Activated CD4-positive, alpha-beta T cell treated with anti-CD3 and anti-CD28 coated beads, Interleukin-2, amount 10 ng/mL, durations not matched to agents 7 days and 5 days (primary cell): ENCODE results near the gene TMEM143. TPM values are rescaled to one million over a fixed set of nuclear protein-coding genes. Genes with fewer than 3 reads are reported as not detected.
"Not testable (repeated sequence)": the region's sequence is repeated elsewhere in the genome, so short reads cannot be mapped to it uniquely, and the experiment has no call there.

Experiments used
- CTCF ChIA-PET: fragments of 350-600 bp; sonication (Branson Sonifier 250); formaldehyde crosslinking; loops from one replicate; lab custom pipeline; 2021; ENCODE audit warnings: antibody characterized with exemption; lab: Charles Lee
- POLR2A ChIA-PET: fragments of 350-600 bp; sonication (Branson Sonifier 250); formaldehyde crosslinking; loops from one replicate; lab custom pipeline; 2021; ENCODE audit warnings: antibody characterized with exemption; lab: Charles Lee
- DNase-seq: peaks from one replicate; pipeline ENCODE4 v3.0.0-alpha.2; 2020
- H3K27ac Mint-ChIP-seq: one replicate; pipeline ENCODE4 v1.8.0; 2021; ENCODE audit warnings: mild to moderate bottlenecking, moderate library complexity, mixed read lengths
- H3K27me3 Mint-ChIP-seq: one replicate; pipeline ENCODE4 v1.8.0; 2021; ENCODE audit warnings: mixed read lengths
- H3K36me3 Mint-ChIP-seq: one replicate; pipeline ENCODE4 v1.8.0; 2021; ENCODE audit warnings: low read depth, mixed read lengths
- H3K4me1 Mint-ChIP-seq: one replicate; pipeline ENCODE4 v1.8.0; 2021; ENCODE audit warnings: mixed read lengths
- H3K4me3 Mint-ChIP-seq: one replicate; pipeline ENCODE4 v1.8.0; 2021; ENCODE audit warnings: mild to moderate bottlenecking, moderate library complexity, mixed read lengths
- H3K9me3 Mint-ChIP-seq: one replicate; pipeline ENCODE4 v1.8.0; 2021; ENCODE audit warnings: mixed read lengths
- total RNA-seq, 2 experiments: library from RNA; stranded (reverse); gene quantifications; one replicate each; pipeline ENCODE4 v1.2.3, GENCODE V29; 2021

Gene TMEM143
- total RNA-seq, 2 experiments from 2014 or later = 19.0 to 21.7 TPM

GRCh38 chr19:48385461-48386087 lies 21.8 kb upstream of the TMEM143 start:
- H3K4me1 Mint-ChIP-seq = peaks cover 13% of the 10 kb centered on the region
- DNase-seq = no peak
- H3K27ac Mint-ChIP-seq = no peak overlapping the region
- H3K27me3 Mint-ChIP-seq = no peaks in the 10 kb centered on the region
- H3K4me3 Mint-ChIP-seq = no peak overlapping the region
- POLR2A ChIA-PET = no interaction called here
- peaks cover 40% of the 10 kb centered on the region for H3K36me3 Mint-ChIP-seq
- CTCF ChIA-PET = interaction anchor here (1.4 kb wide), 1 partner anchor 21 kb away, joined by 3 read pairs; the partner anchor contains the start of genes SYNGR4 and TMEM143
- H3K9me3 Mint-ChIP-seq = no peaks in the 10 kb centered on the region

GRCh38 chr19:48382286-48382685 lies 18.5 kb upstream of the TMEM143 start:
- H3K27me3 Mint-ChIP-seq = no peaks in the 10 kb centered on the region
- no peak overlapping the region for H3K4me3 Mint-ChIP-seq
- H3K9me3 Mint-ChIP-seq = no peaks in the 10 kb centered on the region
- CTCF ChIA-PET = interaction anchor here (1.0 to 2.0 kb wide), 3 partner anchors 9 to 11 kb away, joined by 3 to 8 read pairs (median 3); partner anchors contain the start of genes GRIN2D and KDELR1
- POLR2A ChIA-PET = no interaction called here
- DNase-seq = no peak
- H3K27ac Mint-ChIP-seq = no peak overlapping the region
- peaks cover 5% of the 10 kb centered on the region for H3K4me1 Mint-ChIP-seq
- H3K36me3 Mint-ChIP-seq = peaks cover 26% of the 10 kb centered on the region

- CTCF ChIA-PET = interaction anchor here (1.0 to 2.0 kb wide), 3 partner anchors 9 to 12 kb away, joined by 3 to 8 read pairs (median 3); partner anchors contain the start of genes GRIN2D and KDELR1
- H3K36me3 Mint-ChIP-seq = peaks cover 21% of the 10 kb centered on the region
- H3K9me3 Mint-ChIP-seq = no peaks in the 10 kb centered on the region
- peaks cover 5% of the 10 kb centered on the region for H3K4me1 Mint-ChIP-seq
- no peak overlapping the region for H3K4me3 Mint-ChIP-seq
- no peaks in the 10 kb centered on the region for H3K27me3 Mint-ChIP-seq
- H3K27ac Mint-ChIP-seq = no peak overlapping the region
- no peak for DNase-seq
- POLR2A ChIA-PET = interaction anchor here (0.6 kb wide), 2 partner anchors 57 to 113 kb away, joined by 3 to 5 read pairs; no protein-coding TSS in a partner anchor
These were observed 17.6 kb upstream of the TMEM143 start for GRCh38 chr19:48381178-48381950.

DNA sequence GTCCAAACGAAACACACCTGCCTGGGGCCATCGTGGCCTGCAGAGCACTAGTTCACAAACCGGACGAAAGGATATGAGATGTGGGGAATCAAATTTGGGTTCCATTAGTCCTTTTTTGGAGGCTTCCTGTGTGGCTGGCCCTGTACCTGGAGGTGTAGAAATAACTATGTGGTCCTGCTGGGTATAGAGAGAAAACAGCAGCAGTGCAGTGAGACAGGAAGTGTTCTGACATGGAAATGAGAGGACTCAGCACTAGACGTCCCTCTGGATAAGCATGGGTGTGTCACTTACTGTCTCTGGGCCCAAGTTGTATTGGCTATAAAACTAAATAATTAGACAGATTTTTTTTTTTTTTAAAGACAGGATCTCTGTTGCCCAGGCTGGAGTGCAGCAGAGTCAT lies 15.3 kb upstream of the TMEM143 start:
- CTCF ChIA-PET = no interaction called here
- peaks cover 15% of the 10 kb centered on the region for H3K36me3 Mint-ChIP-seq
- POLR2A ChIA-PET = interaction anchor here (0.6 kb wide), 1 partner anchor 718 kb away, joined by 4 read pairs; no protein-coding TSS in a partner anchor
- H3K9me3 Mint-ChIP-seq = no peaks in the 10 kb centered on the region
- peaks cover 5% of the 10 kb centered on the region for H3K4me1 Mint-ChIP-seq
- H3K27me3 Mint-ChIP-seq = no peaks in the 10 kb centered on the region
- no peak overlapping the region for H3K27ac Mint-ChIP-seq
- H3K4me3 Mint-ChIP-seq = no peak overlapping the region
- no peak for DNase-seq

DNA sequence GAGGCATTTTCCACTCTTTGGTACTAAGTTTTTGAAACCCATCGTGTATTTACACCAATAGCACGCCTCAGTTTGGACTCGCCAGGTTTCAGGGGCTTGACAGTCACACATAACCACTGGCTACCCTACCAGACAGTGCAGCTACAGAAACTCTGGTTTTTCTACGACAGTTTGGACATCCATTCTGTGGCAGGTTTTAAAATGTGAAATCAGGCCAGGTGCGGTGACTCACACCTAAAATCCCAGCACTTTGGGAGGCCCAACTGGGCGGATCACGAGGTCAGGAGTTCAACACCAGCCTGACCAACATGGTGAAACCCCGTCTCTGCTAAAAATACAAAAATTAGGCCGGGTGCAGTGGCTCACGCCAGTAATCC lies 14.4 kb upstream of the TMEM143 start:
- POLR2A ChIA-PET = no interaction called here
- H3K36me3 Mint-ChIP-seq = peaks cover 14% of the 10 kb centered on the region
- no peaks in the 10 kb centered on the region for H3K27me3 Mint-ChIP-seq

GRCh38 chr19:48373567-48373966 lies 9.8 kb upstream of the TMEM143 start:
- DNase-seq = no peak
- H3K27me3 Mint-ChIP-seq = no peaks in the 10 kb centered on the region
- no peaks in the 10 kb centered on the region for H3K9me3 Mint-ChIP-seq
- POLR2A ChIA-PET = no interaction called here
- CTCF ChIA-PET = interaction anchor here (0.6 to 1.5 kb wide), 4 partner anchors 9 to 147 kb away, joined by 3 to 4 read pairs (median 3); partner anchors contain the start of genes SYNGR4 and TMEM143
- no peaks in the 10 kb centered on the region for H3K36me3 Mint-ChIP-seq
- no peaks in the 10 kb centered on the region for H3K4me1 Mint-ChIP-seq
- H3K4me3 Mint-ChIP-seq = no peak overlapping the region
- H3K27ac Mint-ChIP-seq = no peak overlapping the region

More for the DNA sequence above, 14.4 kb upstream of the TMEM143 start:
- Mint-ChIP-seq H3K4me1 (peaks cover 5% of the 10 kb centered on the region), H3K4me3 (no peak overlapping the region), H3K9me3 (no peaks in the 10 kb centered on the region), H3K27ac (no peak overlapping the region)
- CTCF ChIA-PET = no interaction called here
- no peak for DNase-seq

DNA sequence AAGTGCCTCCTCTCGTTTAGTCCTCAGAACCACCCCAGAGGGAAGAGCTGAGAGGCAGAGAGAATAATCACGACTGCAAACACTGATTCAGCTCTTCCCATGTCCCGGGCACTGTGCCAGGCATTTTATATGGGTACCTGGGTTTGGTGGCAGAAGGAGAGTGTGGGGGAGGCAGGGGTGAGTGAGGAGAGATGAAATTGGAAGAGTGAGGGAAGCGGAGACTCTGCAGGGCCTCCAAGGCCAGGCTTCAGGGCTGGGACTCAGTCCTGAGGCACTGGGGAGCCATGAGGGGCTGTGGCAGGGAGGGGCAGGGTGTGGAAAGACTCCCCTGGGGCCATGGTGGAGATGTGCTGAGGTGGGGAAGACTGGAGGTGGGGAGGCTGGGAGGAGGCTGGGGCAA lies 9.2 kb upstream of the TMEM143 start:
- no peaks in the 10 kb centered on the region for H3K9me3 Mint-ChIP-seq
- POLR2A ChIA-PET = no interaction called here

DNA sequence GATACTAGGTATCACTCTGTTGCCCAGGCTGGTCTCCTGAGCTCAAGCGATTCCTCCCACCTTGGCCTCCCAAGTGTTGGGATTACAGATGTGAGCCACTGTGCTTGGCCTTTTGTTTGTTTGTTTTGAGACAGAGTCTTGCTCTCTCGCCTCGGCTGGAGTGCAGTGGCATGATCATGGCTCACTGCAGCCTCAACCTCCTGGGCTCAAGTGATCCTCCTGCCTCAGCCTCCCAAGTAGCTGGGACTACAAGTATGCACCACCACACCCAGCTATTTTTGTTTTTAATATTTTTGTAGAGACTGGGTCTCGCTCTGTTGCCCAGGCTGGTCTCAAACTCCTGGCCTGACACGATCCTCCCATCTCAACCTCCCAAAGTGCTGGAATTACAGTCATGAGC lies 8.0 kb upstream of the TMEM143 start:
- H3K27me3 Mint-ChIP-seq, H3K36me3 Mint-ChIP-seq, POLR2A ChIA-PET, H3K4me1 Mint-ChIP-seq, H3K4me3 Mint-ChIP-seq, DNase-seq, H3K27ac Mint-ChIP-seq, H3K9me3 Mint-ChIP-seq: not testable (repeated sequence)
- CTCF ChIA-PET = interaction anchor here (0.6 to 1.9 kb wide), 4 partner anchors 9 to 1223 kb away, joined by 3 to 5 read pairs (median 4); partner anchors contain the start of gene KDELR1

More for the DNA sequence above, 9.2 kb upstream of the TMEM143 start:
- Mint-ChIP-seq H3K4me1 (no peaks in the 10 kb centered on the region), H3K27me3 (no peaks in the 10 kb centered on the region), H3K27ac (peak overlapping the region; percentile 50), H3K4me3 (no peak overlapping the region), H3K36me3 (no peaks in the 10 kb centered on the region)
- DNase-seq = no peak
- CTCF ChIA-PET = interaction anchor here (1.1 to 1.5 kb wide), 2 partner anchors 9 to 19 kb away, joined by 3 read pairs; partner anchors contain the start of genes SYNGR4 and TMEM143

DNA sequence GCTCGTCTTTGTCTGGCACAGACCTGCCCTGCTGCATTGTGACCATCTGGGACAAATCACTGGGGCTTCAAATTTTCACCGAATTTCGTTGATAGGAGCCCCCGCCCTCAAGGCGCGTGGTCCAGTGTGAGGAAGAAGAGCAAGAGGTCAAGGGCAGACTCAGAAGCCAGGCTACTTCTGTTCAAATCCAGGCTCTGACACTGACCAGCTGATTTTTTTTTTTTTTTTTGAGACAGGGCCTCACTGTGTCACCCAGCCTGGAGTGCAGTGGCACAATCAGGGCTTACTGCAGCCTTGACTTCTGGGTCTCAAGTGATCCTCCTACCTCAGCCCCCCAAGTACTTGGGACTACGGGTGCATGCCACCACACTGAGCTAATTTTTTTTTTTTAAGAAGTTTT lies 7.6 kb upstream of the TMEM143 start:
- H3K27me3 Mint-ChIP-seq = no peaks in the 10 kb centered on the region
- no peaks in the 10 kb centered on the region for H3K4me1 Mint-ChIP-seq
- ChIA-PET POLR2A (no interaction called here), CTCF (interaction anchor here (0.6 to 1.9 kb wide), 5 partner anchors 8 to 1223 kb away, joined by 3 to 5 read pairs (median 3); partner anchors contain the start of gene KDELR1)
- no peak overlapping the region for H3K4me3 Mint-ChIP-seq
- no peaks in the 10 kb centered on the region for H3K9me3 Mint-ChIP-seq
- no peak overlapping the region for H3K27ac Mint-ChIP-seq
- H3K36me3 Mint-ChIP-seq = no peaks in the 10 kb centered on the region
- DNase-seq = no peak

DNA sequence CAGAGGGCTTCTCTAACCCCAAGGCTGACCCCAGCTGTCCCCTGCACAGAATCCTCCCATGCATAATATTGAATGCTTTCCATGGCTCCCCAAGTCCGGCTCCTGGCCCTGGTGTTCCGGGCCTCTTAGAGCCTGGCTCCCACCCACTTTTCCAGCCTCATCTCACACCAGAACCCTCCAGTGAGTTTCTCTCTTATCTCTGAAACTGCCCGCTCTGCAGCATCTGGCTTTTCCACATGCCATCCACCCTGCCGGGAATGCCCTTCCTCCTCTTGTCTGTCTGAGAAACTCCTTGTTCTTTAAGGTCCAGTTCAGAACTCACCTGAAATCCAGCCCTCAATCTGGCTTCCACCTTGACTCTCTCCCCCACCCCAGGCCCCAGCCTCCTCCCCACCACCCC lies 7.2 kb upstream of the TMEM143 start:
- Mint-ChIP-seq H3K27me3 (no peaks in the 10 kb centered on the region), H3K4me1 (no peaks in the 10 kb centered on the region), H3K9me3 (no peaks in the 10 kb centered on the region), H3K27ac (no peak overlapping the region), H3K4me3 (no peak overlapping the region), H3K36me3 (no peaks in the 10 kb centered on the region)
- CTCF ChIA-PET = interaction anchor here (0.6 to 1.9 kb wide), 4 partner anchors 8 to 1223 kb away, joined by 3 to 5 read pairs (median 4); partner anchors contain the start of gene KDELR1
- no peak for DNase-seq
- POLR2A ChIA-PET = no interaction called here

DNA sequence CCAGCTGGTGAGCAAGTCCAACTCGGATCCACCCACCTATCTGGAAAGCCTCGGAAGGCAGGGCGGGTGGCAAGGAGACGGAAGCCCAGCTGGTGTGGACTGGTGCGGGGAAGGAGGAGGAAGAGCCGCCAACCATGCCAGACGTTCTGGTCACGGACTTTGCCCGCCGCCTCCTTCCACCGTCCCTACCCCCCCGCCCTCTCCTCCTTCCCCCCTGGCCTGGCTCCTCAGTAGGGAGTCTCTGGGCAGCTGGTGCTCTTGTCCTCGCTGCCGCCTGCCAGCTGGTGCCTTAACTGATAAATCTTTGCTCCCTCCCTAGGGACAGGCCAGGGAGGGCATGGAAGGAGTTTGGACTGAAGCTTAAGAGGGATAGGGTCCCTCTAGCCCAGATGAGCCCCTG lies 5.2 kb upstream of the TMEM143 start:
- no peaks in the 10 kb centered on the region for H3K36me3 Mint-ChIP-seq
- CTCF ChIA-PET = no interaction called here
- no peak overlapping the region for H3K4me3 Mint-ChIP-seq
- no peaks in the 10 kb centered on the region for H3K9me3 Mint-ChIP-seq
- POLR2A ChIA-PET = no interaction called here
- H3K27ac Mint-ChIP-seq = no peak overlapping the region
- H3K27me3 Mint-ChIP-seq = no peaks in the 10 kb centered on the region
- H3K4me1 Mint-ChIP-seq = peaks cover 7% of the 10 kb centered on the region
- DNase-seq = no peak

GRCh38 chr19:48367855-48368254 lies 4.1 kb upstream of the TMEM143 start:
- no peak overlapping the region for H3K27ac Mint-ChIP-seq
- ChIA-PET CTCF (interaction anchor here (1.6 kb wide), 1 partner anchor 23 kb away, joined by 5 read pairs; the partner anchor contains the start of gene KDELR1), POLR2A (no interaction called here)

More at GRCh38 chr19:48367855-48368254, 4.1 kb upstream of the TMEM143 start:
- Mint-ChIP-seq H3K27me3 (no peaks in the 10 kb centered on the region), H3K4me1 (peaks cover 10% of the 10 kb centered on the region), H3K4me3 (no peak overlapping the region), H3K36me3 (no peaks in the 10 kb centered on the region), H3K9me3 (no peaks in the 10 kb centered on the region)
- no peak for DNase-seq
